NCI-H524 treated with DMSO at 0.1 percent for 48 hours (cell line): ENCODE data around the gene MAD1L1.

ENCODE experiments used
- DNase-seq: peaks from one replicate; lab custom pipeline; 2025; lab: John Stamatoyannopoulos, UW

Gene MAD1L1

GRCh38 chr7:1913466-1914282 lies 319.1 kb downstream of the MAD1L1 start:
- DNase-seq, result no peak

GRCh38 chr7:1912593-1913465 lies 319.9 kb downstream of the MAD1L1 start:
- no peak for DNase-seq

- no peak for DNase-seq
Measured at GRCh38 chr7:1911571-1911970, 321.2 kb downstream of the MAD1L1 start.

GRCh38 chr7:1910827-1911226 lies 321.9 kb downstream of the MAD1L1 start:
- DNase-seq, result no peak

- DNase-seq, result no peak
Measured at GRCh38 chr7:1910081-1910685, 322.6 kb downstream of the MAD1L1 start.

GRCh38 chr7:1909476-1909875 lies 323.3 kb downstream of the MAD1L1 start:
- DNase-seq, result no peak

- DNase-seq, result no peak
Measured at GRCh38 chr7:1908823-1909420, 323.8 kb downstream of the MAD1L1 start.

GRCh38 chr7:1907751-1908365 lies 324.9 kb downstream of the MAD1L1 start:
- no peak for DNase-seq

GRCh38 chr7:1906988-1907745 lies 325.6 kb downstream of the MAD1L1 start:
- no peak for DNase-seq

- no peak for DNase-seq
Measured at GRCh38 chr7:1906087-1906830, 326.5 kb downstream of the MAD1L1 start.

- DNase-seq, result no peak
Measured at GRCh38 chr7:1902231-1902855, 330.4 kb downstream of the MAD1L1 start.

- no peak for DNase-seq
Measured at GRCh38 chr7:1901431-1902210, 331.1 kb downstream of the MAD1L1 start.

- no peak for DNase-seq
Measured at GRCh38 chr7:1900847-1901246, 331.9 kb downstream of the MAD1L1 start.

- no peak for DNase-seq
Measured at GRCh38 chr7:1899951-1900762, 332.6 kb downstream of the MAD1L1 start.

GRCh38 chr7:1899196-1899595 lies 333.5 kb downstream of the MAD1L1 start:
- DNase-seq, result no peak

GRCh38 chr7:1898628-1899185 lies 334.0 kb downstream of the MAD1L1 start:
- no peak for DNase-seq

- DNase-seq, result no peak
Measured at GRCh38 chr7:1897861-1898627, 334.7 kb downstream of the MAD1L1 start.
